NCI-H1436 (cell line): Measurements from ENCODE around the gene LCP2.

Source experiments
- DNase-seq: peaks from one replicate; lab custom pipeline; 2025; lab: John Stamatoyannopoulos, UW

Gene LCP2

DNA sequence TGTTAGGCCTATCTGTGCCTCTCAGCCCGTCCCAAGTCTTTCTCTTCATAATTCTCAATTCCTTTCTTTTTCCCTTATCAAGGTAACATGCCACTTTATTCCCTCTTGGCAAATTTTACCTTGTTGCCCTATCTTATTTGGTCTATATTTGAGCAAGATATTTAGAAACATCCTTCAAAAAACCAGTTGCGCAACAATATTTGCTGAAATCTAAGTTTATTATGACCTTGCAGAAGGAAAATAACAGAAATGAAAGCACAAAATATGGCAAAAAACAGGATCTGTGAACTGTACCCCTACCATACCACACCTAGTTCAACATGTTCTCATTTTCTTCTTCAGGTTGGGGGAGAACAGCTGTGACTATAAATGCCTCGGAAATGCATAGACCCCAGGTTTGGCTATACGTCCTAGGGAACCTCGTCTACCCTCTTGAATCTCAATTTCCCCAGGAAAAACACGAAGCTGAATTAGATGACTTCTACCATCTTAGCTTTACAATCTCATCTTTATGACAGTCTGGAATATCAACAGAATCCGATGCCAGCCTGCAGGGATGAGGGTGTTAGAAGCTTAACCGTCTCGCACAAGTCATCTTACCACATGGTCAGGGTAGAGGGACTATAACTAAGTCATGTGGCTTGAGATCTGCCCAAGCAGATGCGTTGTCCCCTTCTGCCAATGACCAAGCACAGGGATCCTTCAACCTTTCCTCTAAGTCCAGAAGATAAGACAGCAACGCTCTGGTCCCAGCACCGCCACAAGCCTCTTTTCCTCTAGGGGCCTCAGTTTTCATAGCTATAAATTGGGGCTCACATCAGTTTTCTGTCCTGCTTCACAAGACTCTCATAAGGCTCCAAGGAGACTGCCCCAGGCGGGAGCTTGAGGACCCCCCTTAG lies 1.3 kb downstream of the LCP2 start:
- DNase-seq, result no peak

DNA sequence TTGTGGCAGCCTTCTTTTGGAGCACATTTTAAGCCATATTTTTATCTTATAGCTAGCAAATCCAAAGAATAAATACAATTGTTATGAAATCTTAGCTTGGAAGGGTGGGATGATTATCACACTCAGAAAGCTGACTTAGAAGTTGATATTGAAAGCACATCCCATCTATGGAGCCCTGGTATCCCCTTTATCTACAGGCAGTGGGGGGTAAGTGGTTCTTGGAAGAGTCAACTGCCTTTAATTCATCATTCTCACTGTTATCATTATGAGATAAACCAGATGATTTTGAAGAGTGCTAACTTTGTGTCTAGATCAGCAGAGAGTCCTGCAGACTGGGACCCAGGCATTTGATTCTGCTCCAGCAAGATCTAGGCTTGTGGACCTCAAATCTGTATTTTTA lies 3.0 kb downstream of the LCP2 start:
- DNase-seq, result no peak

DNA sequence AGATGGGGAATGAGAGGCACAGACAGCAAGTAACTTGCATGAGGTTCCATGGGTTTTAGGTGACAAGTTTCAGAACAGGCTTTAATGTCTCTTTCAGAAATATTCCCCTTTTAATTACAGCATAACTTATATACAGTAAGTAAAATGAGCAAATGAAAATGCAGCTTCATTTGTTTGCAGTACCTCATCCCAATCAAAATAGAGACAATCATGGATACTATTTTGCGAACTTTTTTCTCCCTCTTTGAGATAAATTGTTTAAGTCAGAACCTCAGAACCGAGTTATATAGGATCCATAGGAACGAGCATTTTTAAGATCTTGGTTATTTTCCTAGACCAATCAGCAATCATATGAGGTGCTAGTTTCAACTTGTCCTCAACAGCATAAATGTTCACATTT lies 3.5 kb downstream of the LCP2 start:
- DNase-seq, result no peak

DNA sequence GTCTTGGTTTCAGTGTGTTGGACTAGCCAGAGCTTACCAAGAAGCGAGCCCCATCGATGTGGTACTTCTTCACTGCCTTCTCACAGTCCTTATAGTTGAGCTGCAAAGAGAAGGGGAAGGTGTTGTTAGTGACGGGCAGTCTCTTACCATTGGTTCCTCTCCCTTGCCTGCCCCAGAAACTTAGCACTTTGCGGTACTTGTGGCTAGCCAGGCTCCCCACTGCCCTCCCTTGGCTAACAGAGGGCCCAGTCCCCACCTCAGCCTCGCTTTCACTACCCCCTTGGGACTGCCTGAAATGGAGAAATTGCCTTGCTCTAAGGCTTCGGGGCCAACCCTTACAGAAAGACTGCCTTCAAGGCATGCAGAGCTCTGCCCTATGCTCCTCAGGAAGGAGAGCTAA lies 4.3 kb downstream of the LCP2 start:
- no peak for DNase-seq

DNA sequence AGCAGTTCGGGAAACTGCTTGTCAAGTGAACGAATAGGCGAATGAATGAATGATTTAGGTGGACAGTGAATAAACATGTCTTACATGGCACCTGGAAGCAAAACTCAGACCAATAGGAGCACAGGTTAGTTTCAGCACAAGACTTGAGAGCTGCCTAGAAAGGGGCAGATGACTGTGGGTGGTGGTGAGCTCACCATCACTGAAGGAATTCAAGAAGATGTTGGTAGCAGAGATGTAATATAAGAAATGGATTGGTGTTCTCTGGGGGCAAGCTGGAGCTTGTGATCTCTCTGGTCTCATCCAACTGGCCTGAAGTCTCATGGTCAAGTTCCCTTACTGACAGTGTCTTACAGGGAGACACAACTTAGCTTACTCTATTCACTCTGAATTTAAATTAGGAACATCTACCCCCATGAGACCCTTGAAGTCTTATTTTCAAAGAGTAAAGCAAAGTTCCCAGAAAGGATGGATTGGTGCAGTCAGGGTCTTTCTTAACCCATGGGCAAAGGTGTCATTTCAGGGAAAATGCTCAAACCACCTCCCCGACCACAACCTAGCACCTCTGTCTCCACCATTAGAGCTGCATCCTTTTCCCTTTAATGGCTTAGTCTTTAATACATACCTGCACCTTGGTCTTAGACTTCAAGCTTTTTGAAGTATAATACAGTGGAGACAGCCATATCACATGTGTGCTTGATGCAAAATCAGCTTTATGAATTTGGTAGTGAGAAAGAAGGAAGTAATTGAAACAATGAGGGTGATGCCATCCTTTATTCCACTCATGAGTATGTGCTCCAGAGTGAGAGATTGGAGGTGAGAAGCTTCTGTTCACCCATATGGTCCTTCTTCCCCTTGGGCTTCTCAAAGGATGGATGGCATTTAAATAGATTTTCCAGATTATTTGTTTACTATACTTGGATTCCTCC lies 5.1 kb downstream of the LCP2 start:
- no peak for DNase-seq

DNA sequence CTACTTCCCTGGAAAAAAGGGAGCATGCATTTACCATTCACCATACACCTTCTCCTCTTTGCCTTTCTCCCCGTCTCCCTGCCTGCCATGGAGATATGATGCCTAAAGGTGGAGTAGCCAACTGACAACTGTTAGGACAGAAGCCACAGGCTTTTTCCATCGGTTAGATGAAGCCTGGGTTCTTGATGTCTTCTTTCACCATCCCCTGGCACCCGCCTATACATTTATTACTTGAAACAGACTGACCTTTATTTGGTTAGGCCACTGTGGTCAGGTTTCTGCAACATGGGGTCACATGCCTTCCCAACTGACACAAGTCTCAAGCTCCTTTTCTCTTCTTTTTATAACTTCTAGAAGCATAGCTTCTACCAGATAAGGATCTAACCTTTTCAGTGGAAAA lies 7.1 kb downstream of the LCP2 start:
- DNase-seq, result no peak

DNA sequence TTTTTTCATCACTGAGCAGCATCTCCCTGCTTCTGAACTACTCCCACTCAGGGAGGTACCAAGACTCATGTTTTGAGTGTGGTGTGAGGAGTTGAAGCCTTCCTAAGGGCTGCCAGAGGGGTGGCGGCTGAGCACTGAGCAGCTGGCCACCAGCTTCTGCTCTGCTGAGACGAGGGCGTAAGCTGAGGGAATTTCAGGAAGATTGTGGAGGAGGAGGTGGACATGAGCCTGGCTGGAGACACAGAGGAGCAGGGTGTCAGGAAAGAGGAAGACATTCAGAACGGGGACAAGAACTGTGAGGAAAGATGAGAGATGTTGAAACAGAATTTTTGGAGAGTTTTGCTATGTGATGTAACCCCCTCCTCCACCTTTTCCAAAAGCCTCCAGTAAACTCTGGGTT lies 7.8 kb downstream of the LCP2 start:
- DNase-seq, result no peak

DNA sequence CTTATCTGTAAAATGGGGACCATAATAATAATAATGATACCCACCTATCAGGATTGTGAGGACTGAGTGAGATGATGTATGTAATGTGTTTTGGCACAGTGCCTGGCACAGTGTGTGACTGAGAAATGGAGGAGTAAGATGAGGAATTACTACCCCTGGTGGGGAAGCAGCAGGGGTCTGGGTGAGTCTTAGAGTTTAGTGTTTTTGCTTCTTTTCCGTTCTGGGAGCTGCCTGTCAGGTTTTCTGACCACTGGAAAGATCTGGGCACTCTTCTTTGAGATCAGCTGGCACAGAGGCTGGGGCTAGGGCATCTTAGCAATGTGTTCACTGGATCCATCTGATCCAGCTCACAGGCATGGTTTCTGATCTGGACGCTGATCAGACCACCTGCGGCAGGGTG lies 8.5 kb downstream of the LCP2 start:
- DNase-seq, result no peak

DNA sequence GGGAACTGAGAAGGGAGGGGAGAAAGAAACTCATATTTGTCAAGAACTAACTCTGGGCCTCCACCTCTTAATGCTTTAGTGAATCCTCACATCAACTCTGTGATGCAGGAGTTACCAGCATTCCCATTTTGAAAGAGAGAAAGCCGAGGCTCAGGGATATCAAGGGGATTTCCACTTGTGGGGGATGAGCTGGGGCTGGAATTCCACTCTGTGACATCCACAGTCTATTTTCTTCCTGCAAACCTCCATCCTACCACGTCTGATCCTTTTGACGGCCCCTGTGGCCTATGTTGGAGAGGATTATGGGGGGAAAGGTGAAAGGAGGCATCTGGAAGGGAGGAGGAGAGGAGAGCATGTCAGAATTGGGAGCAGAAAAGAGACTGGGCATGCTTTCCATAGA lies 9.0 kb downstream of the LCP2 start:
- DNase-seq, result no peak

DNA sequence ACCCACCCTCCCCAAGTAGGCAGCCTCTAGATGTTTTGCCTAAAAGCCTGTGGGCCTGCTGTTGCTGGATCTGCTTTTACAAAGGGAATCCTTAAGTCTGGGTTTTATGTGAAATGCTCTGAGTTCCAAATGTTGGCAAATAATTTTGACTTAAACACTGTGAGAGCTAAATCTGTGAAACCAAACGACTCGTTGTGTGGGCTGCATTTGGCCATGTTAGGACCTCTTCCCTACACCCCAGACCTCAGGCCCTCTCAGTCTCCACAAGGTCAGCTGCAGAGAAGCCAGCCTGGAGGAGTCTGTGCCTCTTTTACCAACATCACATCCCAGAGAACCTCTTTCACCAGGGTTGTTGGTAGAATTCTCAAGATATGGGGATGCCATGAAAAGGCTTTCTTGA lies 9.4 kb downstream of the LCP2 start:
- no peak for DNase-seq

DNA sequence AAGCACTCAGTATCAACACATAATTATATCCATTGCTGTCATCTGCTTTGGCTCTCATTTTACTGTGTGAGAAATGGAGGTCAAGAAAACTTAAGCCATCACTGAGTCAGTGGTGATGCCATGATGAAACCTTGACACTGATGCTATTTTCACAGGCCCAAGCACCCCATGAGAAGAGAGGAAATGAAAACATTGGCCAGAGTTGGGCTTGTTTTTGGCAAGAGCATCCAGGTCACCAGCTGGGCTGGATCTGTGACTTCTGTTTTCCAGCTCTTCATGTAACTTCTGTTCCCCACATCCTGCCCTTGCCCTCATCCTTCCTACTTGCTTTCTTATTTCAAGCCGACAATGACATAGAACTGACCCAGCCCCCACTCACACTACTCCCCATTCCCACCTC lies 10.0 kb downstream of the LCP2 start:
- DNase-seq, result no peak

DNA sequence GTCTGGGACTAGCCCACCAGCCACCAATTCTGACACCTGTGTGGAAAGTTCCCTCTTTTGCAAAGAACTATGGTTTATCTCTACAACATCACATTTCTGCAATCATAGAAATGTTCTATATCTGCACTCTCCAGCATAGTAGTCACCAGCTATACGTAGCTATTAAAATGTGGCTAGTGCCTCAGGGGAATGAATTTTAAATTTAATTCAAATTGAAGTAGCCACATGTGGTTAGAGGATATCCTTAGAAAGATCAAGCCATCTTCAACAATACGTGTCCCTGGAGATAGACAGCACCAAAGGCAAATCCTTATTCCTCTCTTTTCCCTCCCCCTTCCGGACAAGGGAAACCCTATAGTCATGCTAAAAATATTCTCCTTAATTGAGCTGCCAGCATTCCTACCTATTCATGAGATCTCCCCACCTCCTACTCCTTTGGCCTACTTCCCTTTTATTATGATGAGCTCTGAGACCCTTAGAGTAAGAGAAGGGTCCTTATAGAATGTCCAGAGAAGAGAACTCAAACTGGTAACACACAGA lies 11.1 kb downstream of the LCP2 start:
- no peak for DNase-seq

DNA sequence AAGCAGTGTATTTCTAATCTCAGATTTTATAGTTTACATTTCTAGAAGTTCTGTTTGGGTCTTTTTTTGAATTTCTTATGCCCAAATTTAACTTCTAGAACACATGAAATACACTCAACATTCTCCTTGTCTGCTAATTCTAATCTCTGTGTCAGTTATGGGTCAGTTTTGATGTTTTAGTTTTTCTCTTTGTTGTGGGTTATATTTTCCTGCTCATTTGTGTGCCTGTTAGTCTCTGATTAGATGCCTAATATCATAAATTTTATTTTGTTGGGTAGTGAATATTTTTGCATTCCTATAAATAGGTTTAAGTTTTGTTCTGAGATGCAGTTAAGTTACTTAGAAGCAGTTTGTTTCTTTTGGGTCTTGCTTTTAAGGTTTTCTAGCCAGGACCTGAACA lies 12.4 kb downstream of the LCP2 start:
- no peak for DNase-seq

DNA sequence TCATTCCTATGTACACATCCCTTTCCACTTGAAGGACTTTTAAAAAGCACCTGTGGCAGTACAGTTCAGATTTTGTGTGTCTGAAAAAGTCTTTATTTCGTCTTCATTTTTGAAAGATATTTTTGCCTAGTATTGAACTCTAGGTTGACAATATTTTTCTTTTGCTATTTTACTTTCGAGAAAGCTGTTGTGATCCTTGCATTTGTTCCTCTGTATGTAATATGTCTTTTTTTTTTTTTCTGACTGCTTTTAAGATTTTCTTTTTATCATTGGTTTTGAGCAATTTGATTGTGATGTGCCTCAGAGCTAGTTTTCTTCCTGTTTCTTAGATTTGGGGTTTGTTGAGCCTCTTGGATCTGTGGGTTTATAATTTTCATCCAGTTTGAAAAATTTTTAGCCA lies 13.3 kb downstream of the LCP2 start:
- no peak for DNase-seq

DNA sequence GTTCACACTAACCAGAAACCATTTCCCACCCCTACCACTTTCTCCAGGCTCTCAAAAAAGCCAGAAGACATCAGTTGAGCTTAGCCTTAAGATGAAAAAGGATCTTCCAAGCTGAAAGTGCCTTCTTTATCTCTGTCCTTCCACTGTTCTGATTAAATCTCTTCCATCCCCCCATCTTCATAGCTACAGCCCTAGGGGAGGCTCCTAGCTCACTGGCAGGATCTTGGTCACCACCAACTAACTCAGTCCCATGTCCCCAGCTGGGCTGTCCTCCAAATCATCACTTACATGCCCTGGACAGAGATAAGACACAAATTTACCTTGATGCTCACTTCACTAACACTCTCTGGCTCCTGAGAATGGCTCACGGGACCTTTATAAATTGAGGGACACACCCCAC lies 14.3 kb downstream of the LCP2 start:
- DNase-seq, result no peak

DNA sequence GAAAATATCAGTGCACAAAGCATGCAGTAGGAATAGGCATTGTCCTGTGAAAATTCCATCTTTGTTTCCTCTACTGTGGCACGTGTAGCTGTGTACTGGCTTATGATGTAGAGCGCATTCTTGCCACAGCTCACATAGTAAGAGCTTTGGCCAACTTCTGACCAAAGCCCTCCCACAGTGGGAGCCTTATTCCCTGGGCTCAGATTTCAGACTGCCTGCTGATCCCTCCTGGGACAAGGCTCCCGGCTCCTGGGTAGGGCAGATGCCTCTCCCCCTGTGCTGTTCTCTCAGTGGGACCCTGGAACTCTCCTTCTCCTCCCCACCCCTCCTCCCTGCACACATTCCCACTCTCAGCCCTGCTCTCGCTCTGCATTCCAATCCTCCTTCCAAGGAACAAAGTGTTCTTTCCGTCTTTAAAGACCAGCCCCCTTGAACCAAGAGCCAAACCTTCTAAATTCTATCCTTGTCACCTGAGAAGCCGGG lies 17.5 kb downstream of the LCP2 start:
- no peak for DNase-seq

DNA sequence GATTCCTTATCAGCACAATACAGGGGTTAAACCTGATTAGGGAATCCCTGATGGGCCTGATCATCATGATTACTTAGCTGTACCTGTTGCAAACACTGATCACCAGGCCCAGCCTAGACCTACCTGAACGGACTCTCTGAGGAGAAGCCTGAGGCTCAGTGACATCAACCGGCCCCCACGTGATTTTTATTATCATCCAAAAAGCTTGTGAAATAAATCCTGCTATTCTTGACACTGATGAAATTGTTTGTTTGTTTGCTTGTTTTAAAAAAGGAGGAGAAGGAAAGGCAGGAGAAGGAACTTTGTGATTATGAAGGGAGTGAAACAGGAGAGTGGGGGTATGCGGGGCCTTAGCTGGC lies 18.1 kb downstream of the LCP2 start:
- DNase-seq, result no peak

DNA sequence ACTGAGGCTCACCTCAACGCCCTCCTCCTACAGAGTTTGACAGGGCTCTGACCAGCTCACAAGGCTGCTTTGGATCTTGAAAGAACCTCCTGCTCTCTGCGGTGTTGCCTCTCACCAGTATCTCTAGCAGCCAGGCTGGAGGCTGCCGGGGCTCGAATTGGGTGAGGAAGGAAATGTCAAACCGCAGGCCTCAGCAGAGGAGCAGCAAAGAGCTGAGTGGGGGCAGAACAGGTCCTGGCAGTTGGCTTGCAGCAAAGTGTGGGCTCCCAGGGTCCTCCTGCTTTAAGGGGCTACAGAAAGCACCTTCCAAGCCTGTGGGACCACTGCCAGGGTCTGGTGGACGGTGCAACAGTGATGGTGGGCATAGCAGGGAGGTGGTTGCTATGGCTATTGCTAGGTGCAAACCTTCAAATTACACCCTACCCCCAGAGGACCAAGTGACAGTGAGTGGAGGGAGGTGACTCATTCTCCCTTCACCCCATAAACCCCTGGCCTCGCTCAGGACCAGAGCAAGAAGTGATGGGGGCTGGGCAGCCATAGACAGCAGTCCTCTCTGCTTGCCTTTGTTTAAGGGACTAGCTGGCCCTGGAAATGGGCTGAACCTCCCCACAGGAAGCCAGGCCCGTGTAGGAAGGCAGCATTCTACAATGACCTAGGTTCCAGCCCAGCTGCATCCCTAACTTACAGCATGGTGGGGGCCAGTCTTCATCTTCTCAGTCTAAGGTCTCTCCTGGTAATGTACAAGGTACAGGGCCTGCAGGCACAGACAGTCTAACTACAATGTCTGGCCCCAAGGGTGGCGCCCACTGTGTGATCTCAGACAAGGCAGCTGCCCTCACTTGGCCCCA lies 18.7 kb downstream of the LCP2 start:
- DNase-seq, result no peak

DNA sequence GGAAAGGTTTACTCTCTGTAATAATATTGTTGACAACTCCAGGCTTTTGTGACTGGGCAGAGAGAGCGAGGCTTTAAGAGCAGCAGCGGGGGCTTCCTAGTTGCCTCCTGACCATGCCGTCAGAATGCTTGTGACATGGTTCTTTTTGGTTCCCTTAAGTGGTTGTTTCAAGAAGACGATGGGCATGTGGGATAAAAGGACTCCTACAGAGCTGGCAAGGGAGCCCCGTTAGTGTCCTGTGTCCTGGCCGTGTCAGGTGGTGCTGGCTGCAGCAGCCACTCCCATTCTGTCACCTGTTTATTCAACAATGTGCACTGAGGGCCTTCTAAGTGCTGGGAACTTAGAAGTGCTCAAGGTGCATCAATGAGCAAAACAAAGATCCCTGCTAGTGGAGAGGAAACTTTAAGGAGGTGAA lies 19.7 kb downstream of the LCP2 start:
- no peak for DNase-seq

DNA sequence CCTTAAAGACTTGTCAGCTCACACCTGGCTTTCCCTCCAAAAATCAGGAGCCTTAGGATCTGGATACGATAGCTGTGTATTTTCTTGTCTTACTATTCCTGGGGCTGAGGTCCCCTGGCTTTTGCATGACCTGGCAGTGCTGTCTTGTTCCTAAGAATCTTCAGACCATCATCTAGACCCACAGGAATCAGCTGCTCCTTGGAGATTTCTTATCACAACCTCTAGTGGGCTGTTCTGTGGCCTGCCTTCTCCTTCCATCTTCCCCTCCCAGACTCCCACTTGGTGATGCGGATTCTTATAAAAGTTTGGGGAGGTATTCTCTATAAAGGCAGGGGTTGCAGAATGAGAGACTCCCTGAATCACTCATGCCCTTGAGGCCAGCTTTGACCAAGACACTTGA lies 21.4 kb downstream of the LCP2 start:
- no peak for DNase-seq

DNA sequence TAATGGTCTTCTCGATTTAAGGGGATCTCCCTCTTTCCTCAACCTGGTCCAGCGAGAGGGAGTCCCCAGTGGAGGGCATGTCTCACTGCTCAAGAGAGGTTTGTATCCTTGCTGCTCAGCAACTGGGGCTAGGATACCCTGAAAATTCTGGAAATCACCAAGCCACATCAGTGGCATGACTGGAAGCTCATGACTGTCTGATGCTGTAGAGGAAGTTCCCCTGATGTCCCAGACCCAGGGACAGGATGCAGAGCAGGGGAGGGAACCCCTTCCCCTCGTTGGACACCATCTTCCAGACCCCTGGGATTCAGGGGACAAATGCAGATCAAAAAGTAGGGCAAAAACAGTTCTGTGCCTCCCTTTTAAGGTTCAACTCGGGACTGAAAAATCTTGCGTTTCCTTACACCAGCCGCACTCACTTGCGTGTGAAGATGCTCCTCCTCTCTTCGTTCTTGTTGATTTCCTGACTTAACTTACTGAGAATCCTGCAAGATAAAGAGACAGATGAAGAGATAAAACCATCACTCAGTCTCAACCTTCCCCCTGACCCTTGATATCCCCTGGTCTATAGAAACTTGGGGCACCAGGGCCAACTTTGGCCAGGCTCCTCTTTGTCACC lies 22.1 kb downstream of the LCP2 start:
- no peak for DNase-seq
